ENCODE data around the gene ORC6. TPM values are rescaled to one million over a fixed set of nuclear protein-coding genes. Genes with fewer than 3 reads are reported as not detected.

The ORC6 gene
- total and polyA plus RNA-seq, 2 donors (not counting 1 experiment from before 2014, with no cell fraction given) = 5.0 to 9.5 TPM

DNA sequence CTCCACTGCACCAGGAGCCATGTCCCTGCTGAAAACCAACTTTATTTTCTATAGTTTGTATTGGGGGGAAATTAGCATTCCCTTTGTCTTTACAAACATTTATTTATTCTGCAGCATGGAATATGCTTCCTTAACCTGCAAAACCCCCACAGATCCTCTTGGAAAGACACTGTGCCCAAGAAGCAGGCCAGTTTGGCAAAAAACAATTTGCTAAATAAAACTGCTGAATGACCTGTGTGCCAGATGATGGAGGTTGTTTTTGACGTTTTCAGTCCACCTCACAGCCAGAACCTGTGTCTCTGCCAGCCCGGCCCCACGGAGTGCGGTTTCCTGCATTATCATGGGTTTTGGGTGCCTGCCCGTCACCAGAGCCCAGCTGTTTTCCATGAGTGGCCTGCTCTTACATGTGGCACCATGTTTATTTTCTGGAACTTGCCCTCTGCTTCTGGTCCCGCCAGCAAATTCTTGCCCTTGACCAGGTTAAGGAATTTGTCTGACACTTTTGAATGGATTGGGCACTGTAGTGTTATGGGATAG, 26.4 kb downstream of the ORC6 start:
- H3K27ac ChIP-seq (ENCODE audit: insufficient read depth, low read length) = no peak overlapping the region

DNA sequence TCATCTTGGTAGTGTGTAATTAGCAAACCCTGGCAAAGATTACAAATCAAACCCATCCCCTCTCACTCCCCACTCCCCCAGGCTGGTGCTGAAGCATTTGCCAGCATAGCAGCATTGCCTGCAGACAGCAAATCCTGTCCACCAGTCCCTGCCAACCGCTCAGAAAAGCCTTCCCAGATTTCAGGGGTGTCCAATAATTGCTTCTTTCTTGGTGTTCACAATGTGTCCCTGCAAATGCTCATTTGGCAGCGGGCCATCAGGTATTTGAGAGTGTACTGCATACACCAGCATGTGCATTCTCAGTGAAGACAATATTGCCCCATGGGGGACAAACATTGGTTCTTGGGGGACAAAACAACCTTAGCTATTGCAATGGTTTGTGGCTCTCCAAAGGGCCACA, 28.2 kb downstream of the ORC6 start:
- DNase-seq (ENCODE audit: low read depth in 2 of 2) = no peak
- no peak overlapping the region for H2AFZ ChIP-seq (ENCODE audit: low read length)
- H3K36me3 ChIP-seq (ENCODE audit: control insufficient read depth, insufficient read depth, low read length) = no peaks in the 10 kb centered on the region
- H3K4me3 ChIP-seq (replicated peaks in 1 of 4; ENCODE audit: control extremely low read depth in 1 of 4, insufficient read depth in 1 of 4, low read depth in 3 of 4, low read length in 4 of 4) = no peak overlapping the region
- H3K9me3 ChIP-seq (ENCODE audit: control insufficient read depth, insufficient read depth, low read depth, low read length) = no peaks in the 10 kb centered on the region
- H3K9ac ChIP-seq (ENCODE audit: insufficient read depth, low read length) = no peak overlapping the region
- H3K27ac ChIP-seq (ENCODE audit: insufficient read depth, low read length) = no peak overlapping the region
- no peaks in the 10 kb centered on the region for H3K79me2 ChIP-seq (ENCODE audit: control insufficient read depth, insufficient read depth, low read length)
- no peaks in the 10 kb centered on the region for H3K27me3 ChIP-seq (ENCODE audit: control insufficient read depth, insufficient read depth, low read length)
- no peaks in the 10 kb centered on the region for H3K4me1 ChIP-seq (ENCODE audit: control insufficient read depth, extremely low read depth, insufficient read depth, low read length)
- no peaks in the 10 kb centered on the region for H4K20me1 ChIP-seq (ENCODE audit: control insufficient read depth, extremely low read depth, insufficient read depth, low read length)
- no peak for TF ChIP-seq EZH2 (IDR thresholded peaks at IDR 0.05; ENCODE audit: low read length, missing control alignments)
- TF ChIP-seq, protein P1, sequence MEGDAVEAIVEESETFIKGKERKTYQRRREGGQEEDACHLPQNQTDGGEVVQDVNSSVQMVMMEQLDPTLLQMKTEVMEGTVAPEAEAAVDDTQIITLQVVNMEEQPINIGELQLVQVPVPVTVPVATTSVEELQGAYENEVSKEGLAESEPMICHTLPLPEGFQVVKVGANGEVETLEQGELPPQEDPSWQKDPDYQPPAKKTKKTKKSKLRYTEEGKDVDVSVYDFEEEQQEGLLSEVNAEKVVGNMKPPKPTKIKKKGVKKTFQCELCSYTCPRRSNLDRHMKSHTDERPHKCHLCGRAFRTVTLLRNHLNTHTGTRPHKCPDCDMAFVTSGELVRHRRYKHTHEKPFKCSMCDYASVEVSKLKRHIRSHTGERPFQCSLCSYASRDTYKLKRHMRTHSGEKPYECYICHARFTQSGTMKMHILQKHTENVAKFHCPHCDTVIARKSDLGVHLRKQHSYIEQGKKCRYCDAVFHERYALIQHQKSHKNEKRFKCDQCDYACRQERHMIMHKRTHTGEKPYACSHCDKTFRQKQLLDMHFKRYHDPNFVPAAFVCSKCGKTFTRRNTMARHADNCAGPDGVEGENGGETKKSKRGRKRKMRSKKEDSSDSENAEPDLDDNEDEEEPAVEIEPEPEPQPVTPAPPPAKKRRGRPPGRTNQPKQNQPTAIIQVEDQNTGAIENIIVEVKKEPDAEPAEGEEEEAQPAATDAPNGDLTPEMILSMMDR (conservative IDR thresholded peaks at IDR 0.05 in 1 of 2, IDR thresholded peaks at IDR 0.05 in 1 of 2; ENCODE audit: low read depth in 1 of 2, low read length in 2 of 2) = no peak
- H3K4me2 ChIP-seq (ENCODE audit: extremely low read depth, insufficient read depth, low read length) = no peak overlapping the region

More for the DNA sequence above, 26.4 kb downstream of the ORC6 start:
- H4K20me1 ChIP-seq (ENCODE audit: control insufficient read depth, extremely low read depth, insufficient read depth, low read length) = no peaks in the 10 kb centered on the region
- H3K36me3 ChIP-seq (ENCODE audit: control insufficient read depth, insufficient read depth, low read length) = no peaks in the 10 kb centered on the region
- no peaks in the 10 kb centered on the region for H3K4me1 ChIP-seq (ENCODE audit: control insufficient read depth, extremely low read depth, insufficient read depth, low read length)
- H3K27me3 ChIP-seq (ENCODE audit: control insufficient read depth, insufficient read depth, low read length) = no peaks in the 10 kb centered on the region
- H3K4me2 ChIP-seq (ENCODE audit: extremely low read depth, insufficient read depth, low read length) = no peak overlapping the region
- H2AFZ ChIP-seq (ENCODE audit: low read length) = no peak overlapping the region
- H3K4me3 ChIP-seq (replicated peaks in 1 of 4; ENCODE audit: control extremely low read depth in 1 of 4, insufficient read depth in 1 of 4, low read depth in 3 of 4, low read length in 4 of 4) = no peak overlapping the region
- TF ChIP-seq EZH2 (IDR thresholded peaks at IDR 0.05; ENCODE audit: low read length, missing control alignments) = no peak
- TF ChIP-seq, protein P1 (conservative IDR thresholded peaks at IDR 0.05 in 1 of 2, IDR thresholded peaks at IDR 0.05 in 1 of 2; ENCODE audit: low read depth in 1 of 2, low read length in 2 of 2) = no peak
- H3K9me3 ChIP-seq (ENCODE audit: control insufficient read depth, insufficient read depth, low read depth, low read length) = no peaks in the 10 kb centered on the region
- H3K79me2 ChIP-seq (ENCODE audit: control insufficient read depth, insufficient read depth, low read length) = no peaks in the 10 kb centered on the region
- H3K9ac ChIP-seq (ENCODE audit: insufficient read depth, low read length) = no peak overlapping the region
- DNase-seq (ENCODE audit: low read depth in 2 of 2) = peak in 1 of 2 donors; percentile 17

GRCh38 chr16:46718214-46718613, 28.8 kb downstream of the ORC6 start:
- no peak overlapping the region for H3K9ac ChIP-seq (ENCODE audit: insufficient read depth, low read length)
- H3K27me3 ChIP-seq (ENCODE audit: control insufficient read depth, insufficient read depth, low read length) = no peaks in the 10 kb centered on the region
- no peaks in the 10 kb centered on the region for H3K36me3 ChIP-seq (ENCODE audit: control insufficient read depth, insufficient read depth, low read length)
- no peaks in the 10 kb centered on the region for H3K4me1 ChIP-seq (ENCODE audit: control insufficient read depth, extremely low read depth, insufficient read depth, low read length)
- no peak overlapping the region for H3K4me3 ChIP-seq (replicated peaks in 1 of 4; ENCODE audit: control extremely low read depth in 1 of 4, insufficient read depth in 1 of 4, low read depth in 3 of 4, low read length in 4 of 4)
- DNase-seq (ENCODE audit: low read depth in 2 of 2) = no peak
- H4K20me1 ChIP-seq (ENCODE audit: control insufficient read depth, extremely low read depth, insufficient read depth, low read length) = no peaks in the 10 kb centered on the region
- TF ChIP-seq EZH2 (IDR thresholded peaks at IDR 0.05; ENCODE audit: low read length, missing control alignments) = no peak
- TF ChIP-seq, protein P1 (conservative IDR thresholded peaks at IDR 0.05 in 1 of 2, IDR thresholded peaks at IDR 0.05 in 1 of 2; ENCODE audit: low read depth in 1 of 2, low read length in 2 of 2) = no peak
- H3K79me2 ChIP-seq (ENCODE audit: control insufficient read depth, insufficient read depth, low read length) = no peaks in the 10 kb centered on the region
- no peak overlapping the region for H3K27ac ChIP-seq (ENCODE audit: insufficient read depth, low read length)
- H3K4me2 ChIP-seq (ENCODE audit: extremely low read depth, insufficient read depth, low read length) = no peak overlapping the region
- H3K9me3 ChIP-seq (ENCODE audit: control insufficient read depth, insufficient read depth, low read depth, low read length) = no peaks in the 10 kb centered on the region
- H2AFZ ChIP-seq (ENCODE audit: low read length) = no peak overlapping the region

All from fibroblast of lung (primary cell).